Aorta (tissue), 5 donors: ENCODE measurements around the gene DTX3. TPM values are rescaled to one million over a fixed set of nuclear protein-coding genes. Genes with fewer than 3 reads are reported as not detected.

ENCODE experiments used
- ATAC-seq: fragments of 200-7000 bp; cut with Tn5 transposase; one replicate; pipeline ENCODE4 v1.9.1; 2022; ENCODE audit warnings: moderate library complexity; ENCODE audit not compliant: low FRiP score
- DNase-seq, 2 donors: peaks; one replicate each; pipeline ENCODE4 v3.0.0-alpha.2; 2020
- H3K27ac ChIP-seq, 2 donors: one replicate each; pipeline ENCODE4 v1.5.1; 2013; ENCODE audit warnings: low read length in 2 of 2, mild to moderate bottlenecking in 2 of 2, moderate library complexity in 2 of 2, control low read depth in 1 of 2, inconsistent platforms in 1 of 2, low read depth in 1 of 2
- H3K27me3 ChIP-seq, 2 donors: one replicate each; pipeline ENCODE4 v1.6.1; 2013; ENCODE audit warnings: control low read depth in 1 of 2, low read length in 1 of 2, mild to moderate bottlenecking in 1 of 2, moderate library complexity in 1 of 2; ENCODE audit not compliant: insufficient read depth in 2 of 2, control insufficient read depth in 1 of 2
- H3K36me3 ChIP-seq, 2 donors: one replicate each; pipeline ENCODE4 v1.6.1; 2013; ENCODE audit warnings: control low read depth in 1 of 2, low read length in 1 of 2, mild to moderate bottlenecking in 1 of 2; ENCODE audit not compliant: insufficient read depth in 2 of 2, control insufficient read depth in 1 of 2
- H3K4me1 ChIP-seq, 2 donors: one replicate each; pipeline ENCODE4 v1.6.1; 2013; ENCODE audit warnings: low read length in 2 of 2, control low read depth in 1 of 2, mild to moderate bottlenecking in 1 of 2, moderate library complexity in 1 of 2; ENCODE audit not compliant: insufficient read depth in 2 of 2, control insufficient read depth in 1 of 2
- H3K4me3 ChIP-seq, 2 donors: one replicate each; pipeline ENCODE4 v1.5.1; 2013; ENCODE audit warnings: low read length in 2 of 2, control low read depth in 1 of 2, mild to moderate bottlenecking in 1 of 2
- H3K9me3 ChIP-seq: one replicate; pipeline ENCODE4 v1.6.1; 2013; ENCODE audit warnings: mild to moderate bottlenecking, low read length; ENCODE audit not compliant: control insufficient read depth
- WGBS, 2 donors: extraction: QIAGEN DNeasy Blood & Tissue Kit; methylation state at CpG; one replicate each; pipeline ENCODE4 v1.1.7; 2013; 5-methylcytosine and 5-hydroxymethylcytosine counted together
- intact Hi-C, 2 donors: fragments of 100-400 bp; cut with DNase I; formaldehyde crosslinking; loops; one replicate each; pipeline versions ENCODE4 v1.14.2 to v1.15.0; 2022
- polyA plus RNA-seq, 2 donors: library from polyadenylated mRNA; stranded (reverse); fragments of 200-250 nt; gene quantifications; one replicate each; pipeline ENCODE4 v1.2.3, GENCODE V29; 2013
- total RNA-seq, 2 donors: library from RNA; stranded (reverse); fragmentation: NEBNext Ultra II Directional; extraction: Animal tissue kit (Norgen Biotek cat#: 25700); gene quantifications; one replicate each; pipeline ENCODE4 v1.2.1, GENCODE V29; 2021
- donor health status: healthy with polysubstance abuse.
- donor health status: Bipolar disorder and iron deficiency.
- donor health status: DM: no; HTN: no; CAD: no.
- donor health status: DM: no; HTN: no; CAD: no.
- donor health status: DM: yes; HTN: yes; CAD: no.

Gene DTX3
- total and polyA plus RNA-seq, 4 donors, result 14.0 to 123 (median 47.3) TPM

- 46 to 82% methylated on average over 2 of the region's 2 CpGs for WGBS, 2 donors
- ATAC-seq (no peak), DNase-seq (no peak)
- no peaks in the 10 kb centered on the region for H3K27me3 ChIP-seq
- H3K4me1 ChIP-seq, result peaks cover 0 to 2% of the 10 kb centered on the region in 2 donors
- H3K27ac ChIP-seq, result no peak overlapping the region
- intact Hi-C loops, result no loop called here
- no peaks in the 10 kb centered on the region for H3K9me3 ChIP-seq
- peaks cover 4 to 7% of the 10 kb centered on the region in 2 donors for H3K36me3 ChIP-seq
- no peak overlapping the region for H3K4me3 ChIP-seq
These were observed 4.2 kb upstream of the DTX3 start for GRCh38 chr12:57600395-57600794.

- intact Hi-C loops, result no loop called here
- peak overlapping the region in 1 of 2 donors; percentile 13 for H3K27ac ChIP-seq
- H3K9me3 ChIP-seq, result no peaks in the 10 kb centered on the region
- H3K4me3 ChIP-seq, result no peak overlapping the region
- peaks cover 0 to 2% of the 10 kb centered on the region in 2 donors for H3K4me1 ChIP-seq
- no peak for ATAC-seq
- DNase-seq, result no peak
- peaks cover 4 to 7% of the 10 kb centered on the region in 2 donors for H3K36me3 ChIP-seq
- H3K27me3 ChIP-seq, result no peaks in the 10 kb centered on the region
These were observed 2.1 kb upstream of the DTX3 start for GRCh38 chr12:57602544-57602943.

- no peaks in the 10 kb centered on the region for H3K9me3 ChIP-seq
- no peak overlapping the region for H3K4me3 ChIP-seq
- intact Hi-C loops, result no loop called here
- no peaks in the 10 kb centered on the region for H3K27me3 ChIP-seq
- no peak for DNase-seq
- no peak for ATAC-seq
- peak overlapping the region in 1 of 2 donors; percentile 95 for H3K27ac ChIP-seq
- H3K36me3 ChIP-seq, result peaks cover 4 to 7% of the 10 kb centered on the region in 2 donors
- WGBS, 2 donors, result 22 to 26% methylated on average over 2 of the region's 2 CpGs
- H3K4me1 ChIP-seq, result peaks cover 0 to 2% of the 10 kb centered on the region in 2 donors
These were observed 1.3 kb upstream of the DTX3 start for GRCh38 chr12:57603324-57603723.

- 5 to 6% methylated on average over 6 of the region's 6 CpGs for WGBS, 2 donors
- DNase-seq, result peak in 1 of 2 donors; percentile 81
- no peaks in the 10 kb centered on the region for H3K9me3 ChIP-seq
- H3K27me3 ChIP-seq, result no peaks in the 10 kb centered on the region
- peak overlapping the region; percentile 67 to 96 for H3K4me3 ChIP-seq
- intact Hi-C loops, result no loop called here
- peaks cover 0 to 2% of the 10 kb centered on the region in 2 donors for H3K4me1 ChIP-seq
- ATAC-seq, result peak; percentile 75
- H3K27ac ChIP-seq, result peak overlapping the region; percentile 94 to 95
- peaks cover 4 to 5% of the 10 kb centered on the region in 2 donors for H3K36me3 ChIP-seq
These were observed 690 bp upstream of the DTX3 start for GRCh38 chr12:57603815-57604453.

GRCh38 chr12:57604992-57605810, 577 bp downstream of the DTX3 start:
- Histone ChIP-seq H3K9me3 (no peaks in the 10 kb centered on the region), H3K27ac (peak overlapping the region; percentile 94 to 97), H3K4me3 (peak overlapping the region; percentile 67 to 96), H3K36me3 (peaks cover 0 to 5% of the 10 kb centered on the region in 2 donors), H3K4me1 (peaks cover 0 to 2% of the 10 kb centered on the region in 2 donors), H3K27me3 (no peaks in the 10 kb centered on the region)
- WGBS, 2 donors, result 2 to 3% methylated on average over 24 to 25 of the region's 25 CpGs
- DNase-seq (peak in 1 of 2 donors; percentile 69), ATAC-seq (peak; percentile 4)
- intact Hi-C loops, result no loop called here

- H3K4me3 ChIP-seq, result peak overlapping the region in 1 of 2 donors; percentile 96
- H3K27ac ChIP-seq, result peak overlapping the region in 1 of 2 donors; percentile 97
- no peak for ATAC-seq
- peaks cover 0 to 2% of the 10 kb centered on the region in 2 donors for H3K36me3 ChIP-seq
- no peaks in the 10 kb centered on the region for H3K9me3 ChIP-seq
- peaks cover 0 to 2% of the 10 kb centered on the region in 2 donors for H3K4me1 ChIP-seq
- intact Hi-C loops, result no loop called here
- WGBS, 2 donors, result 40 to 48% methylated on average over 4 of the region's 4 CpGs
- H3K27me3 ChIP-seq, result no peaks in the 10 kb centered on the region
- DNase-seq, result no peak
These were observed 1.2 kb downstream of the DTX3 start for GRCh38 chr12:57605811-57606311.

GRCh38 chr12:57606399-57606798, 1.8 kb downstream of the DTX3 start:
- peaks cover 0 to 2% of the 10 kb centered on the region in 2 donors for H3K4me1 ChIP-seq
- intact Hi-C loops, result no loop called here
- no peak for ATAC-seq
- H3K4me3 ChIP-seq, result no peak overlapping the region
- H3K27me3 ChIP-seq, result no peaks in the 10 kb centered on the region
- 64 to 69% methylated on average over 2 of the region's 2 CpGs for WGBS, 2 donors
- H3K9me3 ChIP-seq, result no peaks in the 10 kb centered on the region
- no peak overlapping the region for H3K27ac ChIP-seq
- peaks cover 0 to 2% of the 10 kb centered on the region in 2 donors for H3K36me3 ChIP-seq
- no peak for DNase-seq

GRCh38 chr12:57606821-57607220, 2.2 kb downstream of the DTX3 start:
- ATAC-seq (no peak), DNase-seq (no peak)
- intact Hi-C loops, result no loop called here
- Histone ChIP-seq H3K4me1 (peaks cover 0 to 2% of the 10 kb centered on the region in 2 donors), H3K27me3 (no peaks in the 10 kb centered on the region), H3K36me3 (peaks cover 0 to 2% of the 10 kb centered on the region in 2 donors), H3K27ac (no peak overlapping the region), H3K9me3 (no peaks in the 10 kb centered on the region), H3K4me3 (no peak overlapping the region)
- 85 to 89% methylated on average over 11 of the region's 11 CpGs for WGBS, 2 donors
